HG02642 (cell line): ENCODE data around the gene MAMDC4.
"Not testable (repeated sequence)": the region's sequence is repeated elsewhere in the genome, so short reads cannot be mapped to it uniquely, and the experiment has no call there.

Experiments used
- ATAC-seq: cut with Tn5 transposase; IDR thresholded peaks from one replicate; pipeline ENCODE4 v1.9.1; 2021; ENCODE audit warnings: mild to moderate bottlenecking; ENCODE audit not compliant: unreplicated experiment, poor library complexity

MAMDC4 gene

GRCh38 chr9:136858844-136859757 is 7.0 kb downstream of the MAMDC4 start:
- no peak for ATAC-seq

DNA sequence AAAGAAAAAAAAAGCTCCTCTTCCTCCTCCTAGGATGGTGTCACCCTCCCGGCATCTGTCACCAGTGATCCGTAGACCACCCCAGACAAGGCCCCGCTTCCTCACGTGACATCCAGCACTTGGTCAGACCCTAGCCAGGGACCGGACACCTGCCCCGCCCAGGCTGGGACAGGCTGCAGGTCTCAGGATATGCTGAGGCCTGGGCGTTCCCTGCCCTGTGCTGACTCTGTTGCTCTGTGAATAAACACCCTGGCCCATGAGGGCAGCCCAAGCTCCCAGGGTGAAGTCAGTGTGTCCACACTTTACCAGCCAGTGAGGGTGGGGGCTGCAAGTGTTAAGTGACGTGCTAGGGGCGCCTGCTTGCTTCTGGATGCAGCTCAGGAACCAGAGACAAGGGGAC is 8.4 kb downstream of the MAMDC4 start:
- no peak for ATAC-seq

- no peak for ATAC-seq
These were observed 9.1 kb downstream of the MAMDC4 start for GRCh38 chr9:136860933-136861873.

DNA sequence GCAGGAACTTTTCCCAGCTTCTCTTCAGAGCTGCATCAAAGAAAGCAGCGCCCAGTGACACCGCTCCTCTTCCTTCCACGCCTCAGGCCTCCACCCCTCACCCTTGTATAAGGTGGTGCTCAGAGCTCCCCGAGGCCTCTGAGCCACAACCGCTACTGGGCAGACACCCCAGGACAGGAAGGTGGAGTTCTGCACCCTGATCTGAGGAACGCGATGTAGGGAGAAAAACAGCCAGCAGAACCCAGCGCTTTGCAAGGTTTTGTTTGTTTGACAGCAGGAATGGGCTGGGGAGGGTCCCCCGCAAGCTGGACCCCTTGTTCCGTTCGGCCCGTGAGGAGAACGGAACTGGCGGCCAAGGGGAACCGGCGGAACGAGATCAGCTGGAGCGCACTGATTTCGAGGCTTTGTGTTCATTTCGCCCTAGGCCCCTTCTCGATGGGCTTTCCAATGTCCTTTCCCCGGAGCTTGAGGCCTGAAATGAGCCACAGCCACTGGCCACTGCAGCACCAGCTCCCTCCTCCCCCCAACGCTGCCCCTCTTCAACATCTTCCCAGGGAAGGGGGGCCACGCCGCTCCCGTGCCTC is 9.8 kb downstream of the MAMDC4 start:
- ATAC-seq: no peak

DNA sequence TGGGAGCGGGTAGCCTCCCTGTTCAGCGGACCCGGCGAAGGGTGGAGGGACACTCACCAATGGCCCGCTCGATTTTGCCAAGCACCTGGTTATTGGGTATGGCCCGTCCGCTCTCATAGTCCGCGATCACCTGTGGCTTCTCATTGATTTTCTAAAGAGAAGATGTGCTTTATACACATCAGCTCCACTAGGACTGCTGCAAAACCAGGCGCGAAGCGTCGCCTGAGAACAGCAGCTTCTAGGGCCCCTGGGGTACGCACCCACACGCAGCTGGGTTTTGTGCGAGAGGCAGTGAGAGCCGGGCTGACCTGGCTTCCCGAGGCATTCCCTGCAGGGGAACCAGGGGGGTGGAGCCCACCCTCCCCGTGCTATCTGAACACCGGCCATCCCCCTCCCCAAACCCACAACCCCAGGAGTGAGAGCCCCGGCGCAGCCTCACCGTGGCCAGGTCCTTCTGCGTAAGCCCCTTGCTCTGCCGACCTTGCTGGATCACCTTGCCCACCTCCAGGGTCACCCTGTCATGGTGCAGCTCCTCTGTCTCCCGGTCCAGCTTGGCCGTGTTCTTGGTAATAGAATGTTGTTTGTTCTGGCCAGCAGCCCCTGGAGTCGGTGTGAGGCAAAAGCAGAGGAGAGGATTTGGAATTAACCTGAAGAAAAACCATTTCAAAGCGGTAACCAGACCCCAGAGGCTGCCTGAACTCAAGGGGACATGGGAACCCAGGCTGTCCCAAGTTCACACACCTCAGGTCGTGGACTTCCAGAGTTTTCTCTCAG is 10.9 kb downstream of the MAMDC4 start:
- ATAC-seq: no peak

DNA sequence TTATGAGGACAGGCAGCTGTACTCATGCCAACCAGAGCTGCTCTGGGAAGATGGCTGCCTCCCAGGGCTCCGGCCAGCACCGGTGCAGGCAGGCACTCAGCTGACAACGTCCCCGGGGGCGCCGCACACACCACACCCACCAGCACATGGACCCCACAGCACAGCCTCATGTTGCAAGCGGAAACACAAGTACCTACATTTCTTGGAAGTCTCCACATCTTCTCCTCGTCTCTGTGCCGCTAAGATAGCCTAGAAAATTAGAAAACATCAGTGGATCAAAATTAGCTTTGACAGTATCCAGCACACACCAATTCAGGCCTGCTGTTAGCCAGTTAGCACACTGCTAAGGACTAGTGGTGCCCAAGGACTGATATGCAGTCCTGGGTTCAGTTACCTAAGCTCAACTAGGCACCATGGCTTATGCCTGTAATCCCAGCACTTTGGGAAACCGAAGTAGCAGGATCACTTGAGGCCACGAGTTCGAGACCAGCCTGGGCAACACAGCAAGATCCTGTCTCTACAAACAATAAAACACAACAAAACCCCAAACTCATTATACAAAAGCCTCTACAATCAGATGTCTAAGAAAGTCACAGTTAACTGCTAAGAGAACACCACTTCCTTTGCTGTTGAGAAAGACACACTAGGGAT is 11.6 kb downstream of the MAMDC4 start:
- ATAC-seq: no peak

- ATAC-seq: no peak
These were observed 13.1 kb downstream of the MAMDC4 start for GRCh38 chr9:136865041-136865767.

DNA sequence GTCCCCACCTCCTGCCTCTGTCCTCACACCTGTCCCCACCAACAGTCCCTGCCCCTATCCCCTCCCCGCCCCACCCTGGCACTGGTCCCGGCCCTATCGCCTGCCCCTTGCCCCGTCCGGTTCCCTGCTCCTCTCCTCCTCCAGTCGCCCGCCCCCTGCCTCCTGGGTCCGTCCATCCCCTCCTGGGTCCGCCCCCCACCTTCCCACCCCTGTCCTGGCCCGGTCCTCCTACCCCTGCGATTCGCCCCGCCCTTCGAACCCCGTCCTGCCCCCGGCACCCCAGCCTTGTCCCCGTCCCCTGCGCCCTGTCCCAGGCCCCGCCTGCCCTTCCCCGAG is 13.6 kb downstream of the MAMDC4 start:
- no peak for ATAC-seq

GRCh38 chr9:136866898-136867421 is 14.8 kb downstream of the MAMDC4 start:
- not testable (repeated sequence) for ATAC-seq

- ATAC-seq: no peak
These were observed 15.3 kb downstream of the MAMDC4 start for GRCh38 chr9:136867480-136867879.

DNA sequence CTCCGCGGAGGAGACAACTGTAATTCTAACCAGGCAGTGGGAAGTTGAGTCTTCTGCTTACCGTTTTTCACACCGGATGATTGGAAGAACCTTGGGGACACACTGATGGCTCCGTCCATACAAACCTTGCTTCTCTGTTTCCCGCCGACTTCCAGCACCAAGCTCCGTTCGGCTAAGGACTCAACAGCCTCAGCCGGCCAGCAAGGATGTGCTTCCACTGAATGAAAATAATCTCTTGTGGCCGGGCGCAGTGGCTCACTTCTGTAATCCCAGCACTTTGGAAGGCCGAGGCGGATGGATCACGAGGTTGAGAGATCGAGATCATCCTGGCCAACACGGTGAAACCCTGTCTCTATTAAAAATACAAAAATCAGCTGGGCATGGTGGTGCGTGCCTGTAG is 15.8 kb downstream of the MAMDC4 start:
- ATAC-seq: no peak

DNA sequence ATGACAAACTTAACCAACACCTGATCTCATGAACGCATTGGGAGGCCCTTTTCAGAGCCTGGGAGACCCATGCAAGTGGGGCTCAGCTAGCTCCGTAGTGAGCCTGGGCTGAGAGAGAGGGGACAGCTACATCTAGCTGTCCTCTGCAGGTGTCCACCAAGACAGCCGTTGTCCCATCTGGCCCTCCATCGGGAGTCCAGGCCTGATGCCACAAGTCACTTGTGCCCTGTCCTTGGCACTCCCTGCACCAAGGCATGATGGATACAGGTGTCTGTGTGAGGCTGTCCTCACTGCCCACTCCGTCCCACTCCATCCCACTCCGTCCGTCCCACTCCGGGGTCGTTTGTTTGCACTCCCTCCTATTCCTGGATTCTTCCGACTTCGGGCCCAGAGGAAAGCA is 16.5 kb downstream of the MAMDC4 start:
- no peak for ATAC-seq

DNA sequence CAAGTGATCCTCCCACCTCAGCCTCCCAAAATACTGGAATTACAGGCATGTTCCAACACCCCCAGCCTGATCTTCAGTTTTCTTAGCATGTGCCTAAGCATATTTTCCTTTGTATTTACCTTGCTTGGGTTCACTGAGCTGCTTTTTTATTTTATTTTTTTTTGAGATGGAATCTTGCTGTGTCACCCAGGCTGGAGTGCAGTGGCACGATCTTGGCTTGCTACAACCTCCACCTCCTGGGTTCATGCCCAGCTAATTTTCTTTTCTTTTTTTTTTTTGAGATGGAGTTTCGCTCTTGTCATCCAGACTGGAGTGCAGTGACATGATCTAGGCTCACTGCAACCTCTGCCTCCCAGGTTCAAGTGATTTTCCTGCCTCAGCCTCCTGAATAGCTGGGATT is 17.5 kb downstream of the MAMDC4 start:
- not testable (repeated sequence) for ATAC-seq

DNA sequence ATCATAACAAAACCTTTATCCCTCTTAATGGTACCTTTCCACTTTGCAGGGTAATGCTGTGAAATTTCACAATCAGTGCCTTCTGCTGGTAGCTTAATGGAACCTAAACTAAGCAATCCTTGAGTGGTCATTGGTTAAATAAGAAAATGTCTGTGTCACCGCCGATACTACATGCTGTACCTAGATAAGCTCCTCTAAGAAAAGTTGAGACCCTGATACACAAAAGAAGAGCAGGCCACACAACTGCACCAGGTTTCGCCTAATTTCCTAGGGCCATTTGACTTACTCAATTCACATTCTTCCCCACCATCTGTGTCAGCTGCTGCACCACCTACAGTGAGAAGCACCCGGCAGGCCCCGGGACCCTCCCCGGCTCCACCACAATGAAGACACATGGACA is 23.0 kb downstream of the MAMDC4 start:
- ATAC-seq: no peak

GRCh38 chr9:136876476-136876875 is 24.3 kb downstream of the MAMDC4 start:
- ATAC-seq: no peak

DNA sequence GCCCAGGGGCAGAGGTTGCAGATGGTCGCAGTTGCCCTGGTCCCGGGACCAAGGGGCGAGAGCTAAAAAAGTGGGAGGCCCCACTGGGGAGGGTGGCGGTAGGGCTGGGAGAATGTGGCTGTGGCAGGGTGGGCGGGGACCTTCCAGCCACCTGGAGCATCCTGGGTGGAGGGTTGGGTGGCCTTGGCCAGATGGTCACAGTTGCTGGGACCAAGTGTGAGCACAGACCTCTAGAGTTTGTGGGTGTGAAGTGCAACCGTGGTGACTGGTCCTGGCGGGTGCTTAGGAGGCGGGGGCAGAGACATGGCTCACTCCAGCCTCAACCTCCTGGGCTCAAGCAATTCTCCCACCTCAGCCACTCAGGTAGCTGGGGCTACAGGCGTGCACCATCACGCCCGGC is 28.5 kb downstream of the MAMDC4 start:
- ATAC-seq: no peak

DNA sequence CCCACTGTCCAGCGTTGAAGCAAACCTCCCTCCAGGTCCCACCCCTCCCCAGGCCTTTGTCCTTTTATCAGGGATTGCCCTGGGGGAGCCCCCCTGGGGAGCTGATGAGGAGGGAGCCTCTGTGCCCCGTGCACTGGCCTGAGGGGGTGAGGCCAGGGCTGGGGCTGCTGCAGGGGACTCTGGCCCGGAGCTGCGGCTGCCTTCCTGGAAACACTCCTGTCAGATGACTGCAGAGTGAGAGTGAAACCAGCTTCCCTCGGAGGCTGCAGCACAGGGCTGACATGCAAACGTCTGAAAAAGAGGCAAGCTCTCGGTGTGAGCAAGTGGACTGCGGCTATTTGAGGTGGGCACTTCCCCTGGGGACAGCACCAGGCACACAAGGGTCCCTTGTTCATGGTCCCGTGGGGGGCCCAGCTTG is 29.6 kb downstream of the MAMDC4 start:
- no peak for ATAC-seq

DNA sequence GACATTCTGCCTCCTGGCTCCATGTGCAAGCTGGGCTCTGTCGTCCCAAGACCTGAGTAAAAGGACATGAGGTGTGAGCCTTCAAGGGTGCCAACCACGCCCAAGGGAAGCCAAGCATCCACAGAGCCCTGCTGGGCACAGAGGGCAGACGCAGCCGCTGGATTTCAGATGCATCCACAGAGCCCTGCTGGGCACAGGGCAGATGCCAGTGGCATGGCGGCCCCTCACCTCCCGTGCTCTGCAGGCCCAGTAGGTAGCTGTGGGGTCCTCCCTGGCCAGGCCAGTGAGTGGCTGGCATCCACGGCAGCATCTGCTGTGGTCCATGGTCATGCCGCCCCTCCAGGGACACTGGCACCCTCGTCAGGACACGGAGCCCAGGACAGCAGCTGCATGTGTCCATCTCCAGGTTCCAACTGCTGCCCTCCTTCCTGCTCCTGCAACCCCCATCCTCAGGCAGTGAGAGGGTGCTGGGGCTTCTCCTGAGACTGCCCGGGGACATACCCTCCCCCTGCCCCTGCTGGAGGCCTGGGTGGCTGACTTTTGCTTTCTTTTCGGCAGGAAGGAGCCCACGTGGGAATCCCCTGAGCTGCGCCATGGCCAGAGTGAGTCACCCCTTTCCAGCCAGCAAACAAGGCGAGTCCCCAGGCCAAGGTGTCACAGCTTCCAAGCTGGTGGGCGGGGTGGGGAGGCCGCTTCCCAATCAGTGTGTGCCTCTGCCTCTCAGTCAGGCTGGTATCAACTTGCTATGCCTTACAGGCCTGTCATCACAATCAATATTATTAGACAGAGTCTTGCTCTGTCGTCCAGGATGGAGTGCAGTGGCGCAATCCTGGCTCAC is 30.2 kb downstream of the MAMDC4 start:
- ATAC-seq: peak; percentile 29
